IMR-90 (cell line): Measurements from ENCODE around the gene TOR4A.

Source experiments
- BHLHE40 ChIP-seq: fragments of 150-350 bp; IDR thresholded peaks from 2 replicates; pipeline ENCODE4 v1.6.1; 2016; ENCODE audit warnings: mild to moderate bottlenecking, low read depth, low read length
- FOS ChIP-seq: fragments of 150-350 bp; IDR thresholded peaks from 2 replicates; pipeline ENCODE4 v1.6.1; 2016; ENCODE audit warnings: low read depth, low read length
- MAFK ChIP-seq: IDR thresholded peaks from 2 replicates; pipeline ENCODE4 v1.6.1; 2012; ENCODE audit warnings: low read depth, low read length, improper control_type of control experiment
- POLR2A ChIP-seq: IDR thresholded peaks from 2 replicates; pipeline ENCODE4 v1.6.1; 2012; ENCODE audit warnings: mild to moderate bottlenecking, low read depth, low read length
- RCOR1 ChIP-seq: IDR thresholded peaks from 2 replicates; pipeline ENCODE4 v1.6.1; 2012; ENCODE audit warnings: mild to moderate bottlenecking, low read length, improper control_type of control experiment; ENCODE audit not compliant: insufficient replicate concordance
- SMC3 ChIP-seq: fragments of 150-350 bp; IDR thresholded peaks from 2 replicates; pipeline ENCODE4 v1.6.1; 2016; ENCODE audit warnings: low read depth, mild to moderate bottlenecking, antibody characterized with exemption, low read length, moderate library complexity
- TF ChIP-seq, protein P1 (sequence below): conservative IDR thresholded peaks from 2 replicates; pipeline ENCODE4 v1.5.1; 2012; ENCODE audit warnings: mild to moderate bottlenecking, low read depth, low read length, improper control_type of control experiment
- TF ChIP-seq, protein P2 (sequence below): fragments of 150-350 bp; IDR thresholded peaks from 2 replicates; pipeline ENCODE4 v1.6.1; 2016; ENCODE audit warnings: low read depth, mild to moderate bottlenecking, low read length, moderate library complexity, borderline replicate concordance

DNA sequence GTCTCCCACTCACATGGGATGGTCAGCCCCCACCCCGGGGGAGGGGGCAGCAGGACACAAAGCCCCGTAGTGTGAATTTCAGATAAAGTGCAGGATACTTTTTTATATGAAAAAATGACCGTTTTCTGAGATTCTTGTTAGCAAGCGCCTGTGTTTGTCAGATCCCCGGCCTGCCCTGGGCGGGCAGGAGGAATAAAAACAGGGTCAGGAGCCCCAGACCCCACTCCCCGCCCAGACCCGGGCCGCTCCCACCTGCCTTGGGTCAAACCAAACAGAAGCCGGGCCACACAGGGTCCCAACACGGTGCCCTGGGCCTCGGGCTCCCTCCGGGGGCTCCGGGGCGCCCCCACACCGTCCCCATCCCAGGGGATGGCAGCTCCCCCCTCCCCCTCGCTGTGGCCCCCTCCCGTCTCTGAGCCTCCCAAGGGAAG lies 38.1 kb downstream of the TOR4A start:
- TF ChIP-seq POLR2A (no peak), BHLHE40 (no peak), SMC3 (no peak), RCOR1 (no peak), MAFK (no peak), FOS (no peak)
- TF ChIP-seq, protein P1, sequence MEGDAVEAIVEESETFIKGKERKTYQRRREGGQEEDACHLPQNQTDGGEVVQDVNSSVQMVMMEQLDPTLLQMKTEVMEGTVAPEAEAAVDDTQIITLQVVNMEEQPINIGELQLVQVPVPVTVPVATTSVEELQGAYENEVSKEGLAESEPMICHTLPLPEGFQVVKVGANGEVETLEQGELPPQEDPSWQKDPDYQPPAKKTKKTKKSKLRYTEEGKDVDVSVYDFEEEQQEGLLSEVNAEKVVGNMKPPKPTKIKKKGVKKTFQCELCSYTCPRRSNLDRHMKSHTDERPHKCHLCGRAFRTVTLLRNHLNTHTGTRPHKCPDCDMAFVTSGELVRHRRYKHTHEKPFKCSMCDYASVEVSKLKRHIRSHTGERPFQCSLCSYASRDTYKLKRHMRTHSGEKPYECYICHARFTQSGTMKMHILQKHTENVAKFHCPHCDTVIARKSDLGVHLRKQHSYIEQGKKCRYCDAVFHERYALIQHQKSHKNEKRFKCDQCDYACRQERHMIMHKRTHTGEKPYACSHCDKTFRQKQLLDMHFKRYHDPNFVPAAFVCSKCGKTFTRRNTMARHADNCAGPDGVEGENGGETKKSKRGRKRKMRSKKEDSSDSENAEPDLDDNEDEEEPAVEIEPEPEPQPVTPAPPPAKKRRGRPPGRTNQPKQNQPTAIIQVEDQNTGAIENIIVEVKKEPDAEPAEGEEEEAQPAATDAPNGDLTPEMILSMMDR: no peak
- TF ChIP-seq, protein P2, sequence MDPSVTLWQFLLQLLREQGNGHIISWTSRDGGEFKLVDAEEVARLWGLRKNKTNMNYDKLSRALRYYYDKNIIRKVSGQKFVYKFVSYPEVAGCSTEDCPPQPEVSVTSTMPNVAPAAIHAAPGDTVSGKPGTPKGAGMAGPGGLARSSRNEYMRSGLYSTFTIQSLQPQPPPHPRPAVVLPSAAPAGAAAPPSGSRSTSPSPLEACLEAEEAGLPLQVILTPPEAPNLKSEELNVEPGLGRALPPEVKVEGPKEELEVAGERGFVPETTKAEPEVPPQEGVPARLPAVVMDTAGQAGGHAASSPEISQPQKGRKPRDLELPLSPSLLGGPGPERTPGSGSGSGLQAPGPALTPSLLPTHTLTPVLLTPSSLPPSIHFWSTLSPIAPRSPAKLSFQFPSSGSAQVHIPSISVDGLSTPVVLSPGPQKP: no peak
